HG02943 (cell line): ENCODE measurements around the gene RGL1.
A peak's percentile ranks its signal among the peaks of the same experiment; 100 is the strongest.

Source experiments
- ATAC-seq: cut with Tn5 transposase; IDR thresholded peaks from one replicate; pipeline ENCODE4 v1.9.1; 2021; ENCODE audit warnings: mild to moderate bottlenecking, low read depth, moderate library complexity; ENCODE audit not compliant: unreplicated experiment

RGL1 gene

GRCh38 chr1:183817576-183818288 lies 12.8 kb downstream of the RGL1 start:
- no peak for ATAC-seq

DNA sequence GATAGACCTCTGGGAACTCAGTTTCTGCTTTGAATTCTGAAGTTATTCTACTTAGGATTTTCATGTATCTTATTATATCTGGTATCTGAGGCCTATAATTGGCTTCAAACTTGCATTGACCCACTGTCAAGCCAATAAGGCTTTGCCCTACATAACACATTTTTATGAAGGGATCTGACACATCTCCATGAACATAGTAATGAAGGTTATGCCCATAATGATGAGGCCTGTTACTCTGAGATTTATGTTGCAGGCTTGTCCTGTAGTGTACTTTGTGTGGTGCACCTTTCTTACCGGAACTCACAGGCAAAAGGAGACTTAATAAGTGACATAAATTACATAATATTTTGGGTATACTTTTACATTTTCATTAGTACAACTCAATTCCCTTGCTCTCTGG lies 14.1 kb downstream of the RGL1 start:
- ATAC-seq: no peak

DNA sequence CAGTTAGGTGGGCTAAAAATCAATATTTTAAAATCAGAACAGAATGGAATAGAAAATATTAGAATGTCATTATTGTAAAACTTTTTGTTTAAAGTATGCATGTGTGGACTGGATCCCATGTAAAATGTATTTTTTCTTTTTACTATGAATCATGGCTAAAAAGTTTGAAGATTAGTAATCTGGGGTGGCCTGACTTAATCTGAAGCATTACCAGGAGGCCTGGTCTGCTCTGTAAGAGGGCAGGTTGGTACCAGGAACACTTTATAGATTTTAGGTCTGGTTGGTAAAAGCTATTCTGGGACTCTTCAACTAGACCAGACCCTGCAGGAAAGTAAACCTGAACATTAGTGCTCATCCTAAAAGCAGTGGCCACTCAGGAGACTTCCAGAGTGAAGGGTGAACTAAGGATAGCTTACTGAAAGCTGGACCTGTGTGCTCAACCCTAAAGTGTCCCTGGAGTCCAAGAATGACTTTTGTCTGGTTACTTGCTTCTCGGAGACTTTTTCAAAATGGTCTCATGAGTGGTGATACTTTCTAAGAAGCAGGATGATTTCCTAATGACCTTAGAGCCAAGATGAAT lies 16.5 kb downstream of the RGL1 start:
- ATAC-seq: no peak

DNA sequence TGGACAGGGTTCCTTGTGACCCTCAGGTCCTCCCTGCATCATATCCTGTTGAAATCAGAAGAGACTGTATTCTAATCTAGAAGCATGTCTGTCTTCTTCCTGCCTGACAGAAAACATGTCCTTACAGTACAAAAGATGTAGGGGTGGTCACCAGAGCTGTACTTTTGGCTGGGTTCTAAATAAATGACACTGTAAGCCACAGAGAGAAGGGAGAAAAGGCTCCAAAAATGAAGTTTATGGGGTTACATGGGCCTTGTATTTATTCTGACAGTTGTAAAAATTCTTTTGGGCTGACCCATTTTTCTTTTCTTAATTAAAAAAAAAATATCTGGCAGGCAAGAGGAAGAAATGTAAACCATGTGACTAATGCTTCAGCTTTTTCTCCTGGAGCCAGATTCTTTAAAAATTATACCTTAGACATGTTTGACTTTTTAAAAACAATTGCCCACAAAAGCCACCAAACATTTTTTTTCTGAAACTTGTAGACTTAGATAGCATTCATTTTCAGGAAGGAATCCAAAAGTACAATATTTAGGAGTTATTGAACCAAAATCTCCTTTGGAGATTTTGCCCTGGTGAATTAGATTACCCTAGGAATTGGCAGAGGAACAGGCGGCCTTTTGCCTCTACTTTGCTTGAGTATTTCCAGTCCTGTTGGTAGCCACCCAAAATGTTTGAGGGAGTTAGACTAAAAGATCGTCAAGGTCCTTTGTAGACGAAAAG lies 17.1 kb downstream of the RGL1 start:
- no peak for ATAC-seq

- no peak for ATAC-seq
These were observed 19.4 kb downstream of the RGL1 start for GRCh38 chr1:183824291-183824690.

DNA sequence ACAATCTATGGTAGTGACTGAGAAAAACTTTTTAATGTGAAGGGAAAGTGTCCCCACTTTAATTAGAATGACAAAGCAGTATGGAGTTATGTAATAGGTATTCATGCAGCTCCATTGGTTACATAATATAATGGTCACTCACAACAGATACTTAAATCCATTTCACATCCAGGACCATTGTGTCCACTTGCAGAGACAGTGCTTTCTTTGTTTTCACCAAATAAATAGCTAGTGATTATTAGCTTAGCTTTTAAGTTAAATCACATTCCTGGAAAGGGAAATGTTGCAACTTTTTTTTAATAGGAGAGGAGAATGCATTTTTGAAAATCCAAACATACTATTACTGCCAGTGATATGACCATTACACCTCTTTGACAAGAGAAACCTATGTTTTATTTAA lies 22.9 kb downstream of the RGL1 start:
- ATAC-seq: no peak

- no peak for ATAC-seq
These were observed 25.5 kb downstream of the RGL1 start for GRCh38 chr1:183830389-183830788.

DNA sequence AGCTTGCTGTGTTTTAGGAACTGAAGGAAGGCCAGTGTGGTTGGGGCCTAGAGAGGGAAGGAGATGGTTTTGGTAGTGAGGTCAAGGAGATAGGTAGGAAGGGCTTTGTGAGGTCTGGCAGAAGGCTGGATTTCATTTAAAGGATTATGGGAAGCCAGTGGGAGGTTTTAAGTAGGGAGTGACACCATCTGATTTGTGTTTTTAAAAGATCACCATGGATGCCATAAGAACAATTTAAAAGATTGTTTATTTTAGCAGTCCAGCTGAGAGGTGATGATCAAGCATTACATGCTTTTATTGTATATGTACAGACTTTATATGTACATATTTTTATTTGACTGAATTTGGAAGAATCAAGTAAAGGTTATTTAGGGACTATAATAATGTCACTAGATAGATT lies 26.4 kb downstream of the RGL1 start:
- ATAC-seq: no peak

DNA sequence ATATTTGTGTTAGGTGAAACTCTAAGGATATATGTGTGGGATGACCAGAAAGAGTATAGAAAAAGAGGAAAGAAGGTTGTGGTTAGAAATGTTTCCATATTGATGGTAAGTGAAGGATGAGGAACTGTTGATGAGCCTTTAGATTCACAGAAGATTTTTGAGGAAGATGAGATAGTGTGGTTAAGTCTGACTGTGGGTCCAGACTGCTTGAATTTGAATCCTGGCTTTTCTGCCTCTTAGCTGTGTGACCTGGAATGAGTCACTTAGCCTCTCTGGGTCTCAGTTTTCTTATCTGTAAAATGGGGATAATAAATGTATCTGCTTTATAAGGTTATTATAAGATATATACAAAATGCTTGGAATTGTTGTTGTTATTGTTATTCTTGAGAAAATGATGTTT lies 27.5 kb downstream of the RGL1 start:
- no peak for ATAC-seq

DNA sequence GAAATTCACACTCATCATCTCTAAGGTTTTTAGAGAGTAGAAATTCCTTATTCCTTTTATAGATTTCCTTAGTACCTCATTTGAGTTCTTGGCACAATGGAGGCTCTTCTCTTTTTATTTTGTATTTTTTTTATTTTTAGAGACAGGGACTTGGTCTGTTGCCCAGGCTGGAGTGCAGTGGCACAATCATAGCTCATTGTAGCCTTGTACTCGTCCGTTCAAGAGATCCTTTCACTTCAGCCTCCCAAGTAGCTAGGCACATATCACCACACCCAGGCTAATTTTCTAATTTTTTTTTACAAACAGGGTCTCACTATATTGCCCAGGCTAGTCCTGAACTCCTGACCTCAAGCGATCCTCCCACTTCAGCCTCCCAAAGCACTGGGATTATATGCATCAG lies 29.6 kb downstream of the RGL1 start:
- no peak for ATAC-seq

GRCh38 chr1:183836598-183836997 lies 31.7 kb downstream of the RGL1 start:
- no peak for ATAC-seq

DNA sequence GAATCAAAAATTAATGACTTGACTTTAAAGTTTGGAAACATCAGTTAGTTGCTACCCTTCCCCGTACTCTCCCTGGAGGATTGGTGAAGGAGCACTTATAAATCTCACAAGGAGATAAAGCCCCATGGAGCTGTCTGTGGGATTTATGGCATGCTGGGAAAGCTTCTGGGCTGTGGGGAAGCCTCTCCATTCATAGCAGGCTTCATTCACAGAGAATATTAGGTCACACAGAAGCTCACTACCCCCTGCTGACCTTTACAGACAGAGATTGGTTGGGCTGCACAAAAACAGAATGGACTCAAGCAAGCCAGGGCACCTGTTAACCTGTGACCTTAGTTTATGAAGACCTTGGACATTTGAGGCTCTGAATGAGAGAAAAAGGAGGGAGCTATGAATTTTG lies 32.1 kb downstream of the RGL1 start:
- ATAC-seq: no peak

DNA sequence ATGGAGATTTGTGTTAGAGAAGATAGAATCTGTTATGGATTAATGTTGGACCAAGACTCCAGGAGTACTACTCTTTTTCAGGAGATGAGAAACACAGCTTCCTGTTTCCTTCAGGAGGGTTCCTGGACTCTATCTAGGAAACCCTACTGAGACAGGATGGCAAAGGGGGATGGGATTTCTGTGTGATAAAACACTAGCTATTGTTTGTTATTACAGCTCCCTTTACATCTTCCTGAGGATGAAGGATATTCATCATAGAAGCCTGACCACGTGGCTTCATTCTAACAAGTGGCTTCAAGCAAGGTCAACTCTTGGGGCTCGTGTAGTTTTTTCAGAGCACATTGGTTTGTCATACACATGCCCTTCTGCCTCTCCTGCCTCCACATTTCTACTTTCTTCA lies 33.3 kb downstream of the RGL1 start:
- ATAC-seq: no peak

GRCh38 chr1:183840140-183840539 lies 35.2 kb downstream of the RGL1 start:
- ATAC-seq: no peak

DNA sequence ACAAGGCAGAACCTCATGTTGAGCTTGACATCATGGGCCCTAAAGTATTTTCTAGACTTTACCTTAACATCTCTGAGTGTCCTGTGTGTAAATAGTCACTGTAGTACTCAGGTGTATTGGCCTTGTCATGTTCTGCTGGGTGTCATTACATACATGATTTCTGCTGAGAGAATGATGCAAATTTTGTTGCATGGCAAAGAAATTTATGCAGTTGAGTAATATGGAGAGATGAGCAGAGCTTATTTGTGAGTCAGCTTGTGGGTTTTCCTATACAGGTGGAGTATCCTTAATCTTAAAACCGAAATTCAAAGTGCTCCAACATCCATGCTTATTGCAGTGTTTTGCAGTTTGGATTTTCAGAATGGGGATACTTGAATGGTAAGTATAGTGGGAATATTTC lies 36.6 kb downstream of the RGL1 start:
- ATAC-seq: peak; percentile 38

GRCh38 chr1:183841950-183842794 lies 37.3 kb downstream of the RGL1 start:
- ATAC-seq: peak; percentile 82

GRCh38 chr1:183842795-183843144 lies 37.9 kb downstream of the RGL1 start:
- ATAC-seq: peak; percentile 34

GRCh38 chr1:183844806-183845205 lies 39.9 kb downstream of the RGL1 start:
- ATAC-seq: no peak

- no peak for ATAC-seq
These were observed 40.8 kb downstream of the RGL1 start for GRCh38 chr1:183845681-183846080.

- no peak for ATAC-seq
These were observed 42.7 kb downstream of the RGL1 start for GRCh38 chr1:183847641-183848040.

DNA sequence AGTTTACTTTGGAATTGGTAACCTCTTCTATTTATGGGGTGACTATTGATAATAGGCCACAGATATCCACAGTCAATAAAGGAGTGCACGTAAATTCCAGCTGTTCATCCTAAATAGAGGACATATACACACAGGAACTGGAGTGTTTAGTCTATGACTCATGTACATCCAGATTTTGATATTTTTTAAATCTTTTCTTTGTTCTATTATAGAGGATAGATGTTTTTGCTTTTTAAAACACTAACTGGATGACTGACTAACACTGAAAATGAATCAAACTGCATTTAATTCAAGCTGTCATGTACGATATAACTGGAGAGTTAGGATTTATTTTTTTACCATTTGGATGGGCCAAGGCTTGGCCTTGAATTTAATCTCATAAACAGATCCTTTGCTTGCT lies 45.9 kb downstream of the RGL1 start:
- no peak for ATAC-seq
